ENCODE measurements around the gene CD4. TPM values are rescaled to one million over a fixed set of nuclear protein-coding genes. Genes with fewer than 3 reads are reported as not detected.
A peak's percentile ranks its signal among the peaks of the same experiment; 100 is the strongest.

The CD4 gene
- polyA plus RNA-seq, 4 donors: 0.89 to 19.1 (median 6.5) TPM

- no peak overlapping the region for H3K4me3 ChIP-seq (ENCODE audit: low read depth in 1 of 3, low read length in 3 of 3)
- FAIRE-seq: no peak
- 75 to 89% (median 87%) methylated on average over 3 to 5 of the region's 5 CpGs for WGBS, 3 donors
- DNase-seq: no peak
- H3K36me3 ChIP-seq (ENCODE audit: control insufficient read depth in 3 of 3, insufficient read depth in 2 of 3, low read depth in 1 of 3, low read length in 3 of 3): peaks cover 0 to 6% (median 0%) of the 10 kb centered on the region in 3 donors
- H3K4me1 ChIP-seq (ENCODE audit: control insufficient read depth in 3 of 3, insufficient read depth in 2 of 3, low read depth in 1 of 3, low read length in 2 of 3): peaks cover 0 to 18% (median 0%) of the 10 kb centered on the region in 3 donors
- no peak overlapping the region for H3K27ac ChIP-seq (ENCODE audit: low read depth in 1 of 3, low read length in 2 of 3)
- H3K27me3 ChIP-seq (ENCODE audit: control insufficient read depth in 3 of 3, insufficient read depth in 3 of 3, low read length in 3 of 3): peaks cover 0 to 49% (median 0%) of the 10 kb centered on the region in 3 donors
- H3K9me3 ChIP-seq (ENCODE audit: control insufficient read depth in 2 of 2, insufficient read depth in 1 of 2, low read depth in 1 of 2, low read length in 1 of 2): no peaks in the 10 kb centered on the region
Observed at GRCh38 chr12:6818645-6819044, 29.3 kb downstream of the CD4 start.

GRCh38 chr12:6819106-6820030 is 30.0 kb downstream of the CD4 start:
- Histone ChIP-seq H3K36me3 (ENCODE audit: control insufficient read depth in 3 of 3, insufficient read depth in 2 of 3, low read depth in 1 of 3, low read length in 3 of 3) (peaks cover 0 to 6% (median 0%) of the 10 kb centered on the region in 3 donors), H3K27me3 (ENCODE audit: control insufficient read depth in 3 of 3, insufficient read depth in 3 of 3, low read length in 3 of 3) (peaks cover 0 to 53% (median 2%) of the 10 kb centered on the region in 3 donors), H3K9me3 (ENCODE audit: control insufficient read depth in 2 of 2, insufficient read depth in 1 of 2, low read depth in 1 of 2, low read length in 1 of 2) (no peaks in the 10 kb centered on the region), H3K27ac (ENCODE audit: low read depth in 1 of 3, low read length in 2 of 3) (no peak overlapping the region), H3K4me3 (ENCODE audit: low read depth in 1 of 3, low read length in 3 of 3) (no peak overlapping the region), H3K4me1 (ENCODE audit: control insufficient read depth in 3 of 3, insufficient read depth in 2 of 3, low read depth in 1 of 3, low read length in 2 of 3) (peaks cover 0 to 18% (median 0%) of the 10 kb centered on the region in 3 donors)
- FAIRE-seq (no peak), DNase-seq (no peak)
- WGBS, 3 donors: 84 to 87% (median 85%) methylated on average over 12 to 13 of the region's 13 CpGs

- Histone ChIP-seq H3K36me3 (ENCODE audit: control insufficient read depth in 3 of 3, insufficient read depth in 2 of 3, low read depth in 1 of 3, low read length in 3 of 3) (peaks cover 0 to 3% (median 0%) of the 10 kb centered on the region in 3 donors), H3K9me3 (ENCODE audit: control insufficient read depth in 2 of 2, insufficient read depth in 1 of 2, low read depth in 1 of 2, low read length in 1 of 2) (no peaks in the 10 kb centered on the region), H3K4me3 (ENCODE audit: low read depth in 1 of 3, low read length in 3 of 3) (no peak overlapping the region), H3K4me1 (ENCODE audit: control insufficient read depth in 3 of 3, insufficient read depth in 2 of 3, low read depth in 1 of 3, low read length in 2 of 3) (peaks cover 0 to 21% (median 0%) of the 10 kb centered on the region in 3 donors), H3K27me3 (ENCODE audit: control insufficient read depth in 3 of 3, insufficient read depth in 3 of 3, low read length in 3 of 3) (peaks cover 0 to 53% (median 2%) of the 10 kb centered on the region in 3 donors), H3K27ac (ENCODE audit: low read depth in 1 of 3, low read length in 2 of 3) (no peak overlapping the region)
- DNase-seq (no peak), FAIRE-seq (no peak)
- WGBS, 3 donors: 70 to 86% (median 75%) methylated on average over 5 of the region's 5 CpGs
Observed at GRCh38 chr12:6820166-6820565, 30.8 kb downstream of the CD4 start.

GRCh38 chr12:6821591-6822425 is 32.5 kb downstream of the CD4 start, which contains the start of gene GPR162:
Gene GPR162 (plus strand): TSS chr12:6821821. CDS start chr12:6823899, 2,078 bp downstream.
- Histone ChIP-seq H3K27me3 (ENCODE audit: control insufficient read depth in 3 of 3, insufficient read depth in 3 of 3, low read length in 3 of 3) (peaks cover 0 to 65% (median 2%) of the 10 kb centered on the region in 3 donors), H3K36me3 (ENCODE audit: control insufficient read depth in 3 of 3, insufficient read depth in 2 of 3, low read depth in 1 of 3, low read length in 3 of 3) (peaks cover 0 to 8% (median 0%) of the 10 kb centered on the region in 3 donors), H3K27ac (ENCODE audit: low read depth in 1 of 3, low read length in 2 of 3) (peak within 1 kb of the TSS in 2 of 3 donors; percentile 13 to 59), H3K9me3 (ENCODE audit: control insufficient read depth in 2 of 2, insufficient read depth in 1 of 2, low read depth in 1 of 2, low read length in 1 of 2) (no peaks in the 10 kb centered on the region), H3K4me3 (ENCODE audit: low read depth in 1 of 3, low read length in 3 of 3) (peak within 1 kb of the TSS in 2 of 3 donors; percentile 2 to 39), H3K4me1 (ENCODE audit: control insufficient read depth in 3 of 3, insufficient read depth in 2 of 3, low read depth in 1 of 3, low read length in 2 of 3) (peaks cover 0 to 24% (median 0%) of the 10 kb centered on the region in 3 donors)
- DNase-seq (peak in 1 of 2 donors; percentile 66), FAIRE-seq (no peak)
- 1 to 5% (median 2%) methylated on average over 10 to 28 of the region's 28 CpGs for WGBS, 3 donors

GRCh38 chr12:6822426-6823135 is 33.3 kb downstream of the CD4 start:
- H3K4me3 ChIP-seq (ENCODE audit: low read depth in 1 of 3, low read length in 3 of 3): no peak overlapping the region
- WGBS, 3 donors: 48 to 63% (median 62%) methylated on average over 7 of the region's 7 CpGs
- H3K9me3 ChIP-seq (ENCODE audit: control insufficient read depth in 2 of 2, insufficient read depth in 1 of 2, low read depth in 1 of 2, low read length in 1 of 2): no peaks in the 10 kb centered on the region
- peaks cover 0 to 4% (median 0%) of the 10 kb centered on the region in 3 donors for H3K36me3 ChIP-seq (ENCODE audit: control insufficient read depth in 3 of 3, insufficient read depth in 2 of 3, low read depth in 1 of 3, low read length in 3 of 3)
- H3K27me3 ChIP-seq (ENCODE audit: control insufficient read depth in 3 of 3, insufficient read depth in 3 of 3, low read length in 3 of 3): peaks cover 0 to 65% (median 2%) of the 10 kb centered on the region in 3 donors
- FAIRE-seq (no peak), DNase-seq (no peak)
- H3K4me1 ChIP-seq (ENCODE audit: control insufficient read depth in 3 of 3, insufficient read depth in 2 of 3, low read depth in 1 of 3, low read length in 2 of 3): peaks cover 0 to 31% (median 0%) of the 10 kb centered on the region in 3 donors
- no peak overlapping the region for H3K27ac ChIP-seq (ENCODE audit: low read depth in 1 of 3, low read length in 2 of 3)

- WGBS, 3 donors: 54 to 77% (median 59%) methylated on average over 12 of the region's 12 CpGs
- no peak for FAIRE-seq
- Histone ChIP-seq H3K4me3 (ENCODE audit: low read depth in 1 of 3, low read length in 3 of 3) (no peak overlapping the region), H3K27ac (ENCODE audit: low read depth in 1 of 3, low read length in 2 of 3) (no peak overlapping the region), H3K36me3 (ENCODE audit: control insufficient read depth in 3 of 3, insufficient read depth in 2 of 3, low read depth in 1 of 3, low read length in 3 of 3) (peaks cover 0 to 4% (median 0%) of the 10 kb centered on the region in 3 donors), H3K27me3 (ENCODE audit: control insufficient read depth in 3 of 3, insufficient read depth in 3 of 3, low read length in 3 of 3) (peaks cover 0 to 65% (median 2%) of the 10 kb centered on the region in 3 donors), H3K9me3 (ENCODE audit: control insufficient read depth in 2 of 2, insufficient read depth in 1 of 2, low read depth in 1 of 2, low read length in 1 of 2) (no peaks in the 10 kb centered on the region), H3K4me1 (ENCODE audit: control insufficient read depth in 3 of 3, insufficient read depth in 2 of 3, low read depth in 1 of 3, low read length in 2 of 3) (peaks cover 0 to 32% (median 4%) of the 10 kb centered on the region in 3 donors)
- DNase-seq: no peak
Observed at GRCh38 chr12:6823182-6824084, 34.1 kb downstream of the CD4 start.

- DNase-seq: no peak
- H3K36me3 ChIP-seq (ENCODE audit: control insufficient read depth in 3 of 3, insufficient read depth in 2 of 3, low read depth in 1 of 3, low read length in 3 of 3): peaks cover 0 to 4% (median 0%) of the 10 kb centered on the region in 3 donors
- peaks cover 0 to 32% (median 5%) of the 10 kb centered on the region in 3 donors for H3K4me1 ChIP-seq (ENCODE audit: control insufficient read depth in 3 of 3, insufficient read depth in 2 of 3, low read depth in 1 of 3, low read length in 2 of 3)
- 63 to 86% (median 67%) methylated on average over 34 to 37 of the region's 37 CpGs for WGBS, 3 donors
- FAIRE-seq: no peak
- H3K9me3 ChIP-seq (ENCODE audit: control insufficient read depth in 2 of 2, insufficient read depth in 1 of 2, low read depth in 1 of 2, low read length in 1 of 2): no peaks in the 10 kb centered on the region
- no peak overlapping the region for H3K4me3 ChIP-seq (ENCODE audit: low read depth in 1 of 3, low read length in 3 of 3)
- peaks cover 0 to 69% (median 2%) of the 10 kb centered on the region in 3 donors for H3K27me3 ChIP-seq (ENCODE audit: control insufficient read depth in 3 of 3, insufficient read depth in 3 of 3, low read length in 3 of 3)
- H3K27ac ChIP-seq (ENCODE audit: low read depth in 1 of 3, low read length in 2 of 3): no peak overlapping the region
Observed at GRCh38 chr12:6824085-6824775, 34.9 kb downstream of the CD4 start.
